Fibroblast of lung (primary cell): ENCODE measurements around the gene SYT14. TPM values are rescaled to one million over a fixed set of nuclear protein-coding genes. Genes with fewer than 3 reads are reported as not detected.

Experiments
- DNase-seq, 2 donors: peaks; one replicate each; pipeline versions ENCODE4 v3.0.0 to v3.0.0-alpha.2; 2010; ENCODE audit warnings: low read depth in 2 of 2
- H2AFZ ChIP-seq: 2 replicates; pipeline ENCODE4 v1.5.1; 2012; ENCODE audit warnings: low read length, control low read depth, inconsistent platforms
- H3K27ac ChIP-seq: 2 replicates; pipeline ENCODE4 v1.5.1; 2011; ENCODE audit warnings: low read length, control low read depth; ENCODE audit not compliant: insufficient read depth
- H3K27me3 ChIP-seq: 2 replicates; pipeline ENCODE4 v1.5.1; 2011; ENCODE audit warnings: mild to moderate bottlenecking, low read length; ENCODE audit not compliant: control insufficient read depth, insufficient read depth
- H3K36me3 ChIP-seq: 2 replicates; pipeline ENCODE4 v1.5.1; 2011; ENCODE audit warnings: low read length; ENCODE audit not compliant: control insufficient read depth, insufficient read depth
- H3K4me1 ChIP-seq: 2 replicates; pipeline ENCODE4 v1.5.1; 2011; ENCODE audit warnings: low read length; ENCODE audit not compliant: control insufficient read depth, insufficient read depth; ENCODE audit errors: extremely low read depth
- H3K4me2 ChIP-seq: 2 replicates; pipeline ENCODE4 v1.5.1; 2011; ENCODE audit warnings: low read length, control low read depth; ENCODE audit not compliant: insufficient read depth; ENCODE audit errors: extremely low read depth
- H3K4me3 ChIP-seq, 4 experiments: fragments of 200-600 bp in 1 of 4; sonication (generic) in 1 of 4; replicated peaks in 1 of 4; 2 replicates each; pipeline ENCODE4 v1.5.1; 2011 to 2016; ENCODE audit warnings: low read length in 4 of 4, low read depth in 3 of 4, mild to moderate bottlenecking in 3 of 4, control low read depth in 2 of 4, inconsistent platforms in 1 of 4, mixed read lengths in 1 of 4; ENCODE audit not compliant: insufficient read depth in 1 of 4; ENCODE audit errors: control extremely low read depth in 1 of 4
- H3K79me2 ChIP-seq: 2 replicates; pipeline ENCODE4 v1.5.1; 2012; ENCODE audit warnings: mild to moderate bottlenecking, low read length, inconsistent platforms; ENCODE audit not compliant: control insufficient read depth, insufficient read depth
- H3K9ac ChIP-seq: 2 replicates; pipeline ENCODE4 v1.5.1; 2011; ENCODE audit warnings: mild to moderate bottlenecking, low read length, control low read depth; ENCODE audit not compliant: insufficient read depth
- H3K9me3 ChIP-seq: 2 replicates; pipeline ENCODE4 v1.5.1; 2012; ENCODE audit warnings: low read depth, low read length; ENCODE audit not compliant: control insufficient read depth, insufficient read depth
- H4K20me1 ChIP-seq: 2 replicates; pipeline ENCODE4 v1.5.1; 2011; ENCODE audit warnings: low read length; ENCODE audit not compliant: control insufficient read depth, insufficient read depth; ENCODE audit errors: extremely low read depth
- CTCF ChIP-seq, 2 donors: IDR thresholded peaks in 1 of 2; conservative IDR thresholded peaks in 1 of 2; 1 replicate in 1 of 2; 2 replicates in 1 of 2; pipeline ENCODE4 v1.5.1; 2011 to 2012; ENCODE audit warnings: low read length in 2 of 2, control low read depth in 1 of 2, inconsistent platforms in 1 of 2, low read depth in 1 of 2, mild to moderate bottlenecking in 1 of 2
- EZH2 ChIP-seq: IDR thresholded peaks from 2 replicates; pipeline ENCODE4 v1.5.1; 2012; ENCODE audit warnings: low read length, control low read depth, mild to moderate bottlenecking; ENCODE audit errors: missing control alignments
- polyA plus RNA-seq, 2 donors: library from polyadenylated mRNA; depleted of rRNA in 1 of 2; stranded (reverse) in 1 of 2; unstranded in 1 of 2; fragments of >200 nt; gene quantifications; 2 replicates each; pipeline ENCODE4 v1.2.1, GENCODE V29; 2011 to 2012; ENCODE audit warnings: missing spikeins in 1 of 2
- total RNA-seq: library from RNA; depleted of rRNA; stranded (reverse); fragments of >200 nt; gene quantifications from 2 replicates; pipeline ENCODE4 v1.2.1, GENCODE V29; 2014

Gene SYT14
- total and polyA plus RNA-seq, 2 donors (not counting 1 experiment from before 2014, with no cell fraction given), result 0.84 to 0.99 TPM

DNA sequence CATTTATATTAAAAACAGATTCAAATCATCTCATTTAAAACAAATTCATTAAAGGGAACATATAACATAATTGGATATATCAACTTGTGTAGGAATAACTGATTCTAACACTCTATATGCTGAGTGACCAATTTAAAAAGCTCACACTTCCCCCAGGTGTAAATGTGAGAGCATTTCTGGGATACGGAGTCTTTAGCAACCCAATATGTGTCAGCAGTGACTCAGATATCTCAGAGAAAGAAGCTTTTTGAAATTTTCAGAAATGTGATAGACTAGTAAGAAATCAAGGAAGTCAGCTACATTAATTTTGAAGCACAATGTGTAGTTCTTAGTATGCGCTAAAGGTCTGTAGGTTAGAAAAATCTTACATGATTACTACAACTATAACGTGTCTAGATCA lies 206.7 kb downstream of the SYT14 start:
- no peaks in the 10 kb centered on the region for H4K20me1 ChIP-seq
- H3K27me3 ChIP-seq, result no peaks in the 10 kb centered on the region
- peak in 1 of 2 donors; percentile 22 for DNase-seq
- H3K4me3 ChIP-seq, result no peak overlapping the region
- H3K36me3 ChIP-seq, result no peaks in the 10 kb centered on the region
- H3K4me2 ChIP-seq, result no peak overlapping the region
- no peaks in the 10 kb centered on the region for H3K4me1 ChIP-seq
- TF ChIP-seq EZH2 (no peak), CTCF (conservative IDR thresholded peaks at IDR 0.05 in 1 of 2, IDR thresholded peaks at IDR 0.05 in 1 of 2; ENCODE audit: low read depth in 1 of 2, low read length in 2 of 2) (no peak)
- H3K9ac ChIP-seq, result no peak overlapping the region
- no peaks in the 10 kb centered on the region for H3K79me2 ChIP-seq
- no peak overlapping the region for H2AFZ ChIP-seq
- no peaks in the 10 kb centered on the region for H3K9me3 ChIP-seq
- H3K27ac ChIP-seq, result no peak overlapping the region

DNA sequence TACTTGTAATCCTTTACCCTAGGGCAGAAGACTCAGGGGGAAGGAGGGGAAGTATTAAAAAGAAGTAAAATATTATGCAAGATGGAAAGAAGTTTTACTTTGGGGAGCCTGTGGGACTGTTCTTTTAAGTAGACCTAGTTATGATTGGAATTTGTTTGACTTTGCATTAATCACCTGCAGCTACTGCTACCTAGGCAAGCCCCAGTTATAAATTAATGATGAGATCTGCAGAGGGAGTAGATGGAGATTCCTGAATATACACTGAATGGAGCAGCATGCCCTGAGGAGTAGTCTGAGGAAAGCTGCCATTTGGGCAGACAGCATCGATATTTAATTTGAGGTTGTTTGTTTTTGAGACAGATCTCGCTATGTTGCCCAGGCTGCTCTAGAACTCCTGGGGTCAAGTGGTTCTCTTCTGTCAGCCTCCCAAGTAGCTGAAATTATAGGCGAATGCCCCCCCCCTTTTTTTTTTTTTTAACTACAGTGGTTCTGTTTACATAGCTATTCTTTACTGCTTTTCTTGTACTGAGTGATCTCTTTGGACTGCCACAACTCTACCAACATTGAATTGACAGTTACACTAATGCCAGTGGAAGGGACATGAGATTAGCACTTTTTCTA lies 213.1 kb downstream of the SYT14 start:
- no peak for DNase-seq
- Histone ChIP-seq H3K4me1 (no peaks in the 10 kb centered on the region), H4K20me1 (no peaks in the 10 kb centered on the region), H3K4me3 (no peak overlapping the region), H3K27me3 (no peaks in the 10 kb centered on the region), H3K79me2 (no peaks in the 10 kb centered on the region), H3K27ac (no peak overlapping the region), H3K9ac (no peak overlapping the region), H2AFZ (no peak overlapping the region), H3K9me3 (no peaks in the 10 kb centered on the region), H3K36me3 (no peaks in the 10 kb centered on the region), H3K4me2 (no peak overlapping the region)
- TF ChIP-seq EZH2 (no peak), CTCF (conservative IDR thresholded peaks at IDR 0.05 in 1 of 2, IDR thresholded peaks at IDR 0.05 in 1 of 2; ENCODE audit: low read depth in 1 of 2, low read length in 2 of 2) (no peak)

DNA sequence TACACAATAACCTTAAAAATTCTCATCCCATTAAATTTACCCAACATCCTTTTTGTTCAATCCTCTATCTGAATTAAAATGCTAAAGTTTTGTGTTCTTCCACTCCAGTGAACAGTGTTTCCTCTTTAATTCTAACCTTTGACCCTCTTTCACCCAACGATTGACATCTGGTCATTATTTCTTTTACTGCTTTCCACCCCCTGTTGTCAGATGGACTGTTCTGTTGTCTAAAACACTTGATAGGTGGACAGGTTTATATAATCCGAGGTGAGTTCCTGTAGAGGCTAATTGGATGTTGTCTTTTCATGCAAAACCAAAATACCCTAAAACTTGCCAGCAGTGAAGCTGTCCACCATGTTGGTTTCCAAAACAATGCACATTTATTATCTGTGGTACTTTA lies 221.2 kb downstream of the SYT14 start:
- DNase-seq, result no peak
- no peak overlapping the region for H3K27ac ChIP-seq
- no peak for TF ChIP-seq EZH2

More for the DNA sequence above, 221.2 kb downstream of the SYT14 start:
- Histone ChIP-seq H3K79me2 (no peaks in the 10 kb centered on the region), H3K9ac (no peak overlapping the region), H3K4me1 (no peaks in the 10 kb centered on the region), H3K36me3 (no peaks in the 10 kb centered on the region), H3K27me3 (no peaks in the 10 kb centered on the region), H3K9me3 (no peaks in the 10 kb centered on the region), H2AFZ (no peak overlapping the region), H3K4me2 (no peak overlapping the region), H4K20me1 (no peaks in the 10 kb centered on the region), H3K4me3 (no peak overlapping the region)
